SK-N-SH treated with all-trans-retinoic acid at 6 μM for 48 hours (cell line): Measurements from ENCODE around the gene DTX1.

Experiments used
- ARNTL ChIP-seq: fragments of 450-650 bp; formaldehyde crosslinking; IDR thresholded peaks from 2 replicates; pipeline ENCODE4 v1.5.0; 2020; ENCODE audit warnings: low read depth, mild to moderate bottlenecking, moderate library complexity, borderline replicate concordance
- BACH2 ChIP-seq: fragments of 250-450 bp; sonication (Bioruptor Pico); IDR thresholded peaks from 2 replicates; pipeline ENCODE4 v1.9.0; 2021; ENCODE audit warnings: mild to moderate bottlenecking, borderline replicate concordance
- ESRRG ChIP-seq: fragments of 250-450 bp; sonication (Bioruptor Pico); IDR thresholded peaks from 2 replicates; pipeline ENCODE4 v1.6.1; 2021; ENCODE audit warnings: mild to moderate bottlenecking
- GLIS3 ChIP-seq: fragments of 250-450 bp; sonication (Bioruptor Pico); IDR thresholded peaks from 2 replicates; pipeline ENCODE4 v1.5.0; 2020; ENCODE audit warnings: mild to moderate bottlenecking, moderate library complexity
- ISL1 ChIP-seq: fragments of 250-450 bp; sonication (Bioruptor Pico); IDR thresholded peaks from 2 replicates; pipeline ENCODE4 v2.1.2; 2022; ENCODE audit warnings: mild to moderate bottlenecking, moderate library complexity
- POU6F1 ChIP-seq: fragments of 250-450 bp; sonication (Bioruptor Pico); IDR thresholded peaks from 2 replicates; pipeline ENCODE4 v1.8.0; 2021; ENCODE audit warnings: low read depth, mild to moderate bottlenecking, moderate library complexity, borderline replicate concordance
- PPARA ChIP-seq: fragments of 250-450 bp; sonication (Bioruptor Pico); IDR thresholded peaks from 2 replicates; pipeline ENCODE4 v1.5.0; 2020; ENCODE audit warnings: mild to moderate bottlenecking, borderline replicate concordance
- RARB ChIP-seq: fragments of 250-450 bp; sonication (Bioruptor Pico); IDR thresholded peaks from 2 replicates; pipeline ENCODE4 v1.8.0; 2021; ENCODE audit warnings: mild to moderate bottlenecking, moderate library complexity
- TOX ChIP-seq: fragments of 250-450 bp; sonication (Bioruptor Pico); IDR thresholded peaks from 2 replicates; pipeline ENCODE4 v1.8.0; 2021; ENCODE audit warnings: mild to moderate bottlenecking, moderate library complexity, borderline replicate concordance
- ZC3H10 ChIP-seq: fragments of 250-450 bp; sonication (Bioruptor Pico); IDR thresholded peaks from 2 replicates; pipeline ENCODE4 v1.5.1; 2021; ENCODE audit warnings: mild to moderate bottlenecking, moderate library complexity
- TF ChIP-seq, protein P1 (sequence below): fragments of 250-450 bp; sonication (Bioruptor Pico); IDR thresholded peaks from 2 replicates; pipeline ENCODE4 v1.8.0; 2020; ENCODE audit warnings: mild to moderate bottlenecking, moderate library complexity, borderline replicate concordance
- TF ChIP-seq, protein P2 (sequence below): fragments of 250-450 bp; sonication (Bioruptor Pico); IDR thresholded peaks from 2 replicates; pipeline ENCODE4 v1.5.1; 2020; ENCODE audit warnings: low read depth, mild to moderate bottlenecking, moderate library complexity

- no peak for TF ChIP-seq PPARA (CRISPR knock-in tag)
- TF ChIP-seq BACH2 (CRISPR knock-in tag), result no peak
- TF ChIP-seq, protein P1, sequence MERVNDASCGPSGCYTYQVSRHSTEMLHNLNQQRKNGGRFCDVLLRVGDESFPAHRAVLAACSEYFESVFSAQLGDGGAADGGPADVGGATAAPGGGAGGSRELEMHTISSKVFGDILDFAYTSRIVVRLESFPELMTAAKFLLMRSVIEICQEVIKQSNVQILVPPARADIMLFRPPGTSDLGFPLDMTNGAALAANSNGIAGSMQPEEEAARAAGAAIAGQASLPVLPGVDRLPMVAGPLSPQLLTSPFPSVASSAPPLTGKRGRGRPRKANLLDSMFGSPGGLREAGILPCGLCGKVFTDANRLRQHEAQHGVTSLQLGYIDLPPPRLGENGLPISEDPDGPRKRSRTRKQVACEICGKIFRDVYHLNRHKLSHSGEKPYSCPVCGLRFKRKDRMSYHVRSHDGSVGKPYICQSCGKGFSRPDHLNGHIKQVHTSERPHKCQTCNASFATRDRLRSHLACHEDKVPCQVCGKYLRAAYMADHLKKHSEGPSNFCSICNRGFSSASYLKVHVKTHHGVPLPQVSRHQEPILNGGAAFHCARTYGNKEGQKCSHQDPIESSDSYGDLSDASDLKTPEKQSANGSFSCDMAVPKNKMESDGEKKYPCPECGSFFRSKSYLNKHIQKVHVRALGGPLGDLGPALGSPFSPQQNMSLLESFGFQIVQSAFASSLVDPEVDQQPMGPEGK (CRISPR knock-in tag), result no peak
- TF ChIP-seq ARNTL (CRISPR knock-in tag), result no peak
- no peak for TF ChIP-seq ZC3H10 (CRISPR knock-in tag)
- no peak for TF ChIP-seq POU6F1 (CRISPR knock-in tag)
- TF ChIP-seq TOX (CRISPR knock-in tag), result no peak
- no peak for TF ChIP-seq ESRRG (CRISPR knock-in tag)
- no peak for TF ChIP-seq RARB
- TF ChIP-seq GLIS3 (CRISPR knock-in tag), result no peak
- no peak for TF ChIP-seq ISL1
- TF ChIP-seq, protein P2, sequence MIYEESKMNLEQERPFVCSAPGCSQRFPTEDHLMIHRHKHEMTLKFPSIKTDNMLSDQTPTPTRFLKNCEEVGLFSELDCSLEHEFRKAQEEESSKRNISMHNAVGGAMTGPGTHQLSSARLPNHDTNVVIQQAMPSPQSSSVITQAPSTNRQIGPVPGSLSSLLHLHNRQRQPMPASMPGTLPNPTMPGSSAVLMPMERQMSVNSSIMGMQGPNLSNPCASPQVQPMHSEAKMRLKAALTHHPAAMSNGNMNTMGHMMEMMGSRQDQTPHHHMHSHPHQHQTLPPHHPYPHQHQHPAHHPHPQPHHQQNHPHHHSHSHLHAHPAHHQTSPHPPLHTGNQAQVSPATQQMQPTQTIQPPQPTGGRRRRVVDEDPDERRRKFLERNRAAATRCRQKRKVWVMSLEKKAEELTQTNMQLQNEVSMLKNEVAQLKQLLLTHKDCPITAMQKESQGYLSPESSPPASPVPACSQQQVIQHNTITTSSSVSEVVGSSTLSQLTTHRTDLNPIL (CRISPR knock-in tag), result no peak
Measured at GRCh38 chr12:113010701-113011100, 45.8 kb upstream of the DTX1 start.
